Measurements from ENCODE around the gene LRFN4.

Gene LRFN4

GRCh38 chr11:66858186-66858938 lies 1.5 kb downstream of the LRFN4 start:
- DNase-seq (ENCODE audit: low spot score): no peak

- no peak for DNase-seq (ENCODE audit: low spot score)
Observed at GRCh38 chr11:66858939-66859685, 2.2 kb downstream of the LRFN4 start.

- no peak for DNase-seq (ENCODE audit: low spot score)
Observed at GRCh38 chr11:66859686-66860448, 3.0 kb downstream of the LRFN4 start.

GRCh38 chr11:66860449-66860831 lies 3.6 kb downstream of the LRFN4 start:
- no peak for DNase-seq (ENCODE audit: low spot score)

- DNase-seq (ENCODE audit: low spot score): no peak
Observed at GRCh38 chr11:66861038-66861773, 4.3 kb downstream of the LRFN4 start.

GRCh38 chr11:66861774-66862558 lies 5.1 kb downstream of the LRFN4 start:
- DNase-seq (ENCODE audit: low spot score): no peak

GRCh38 chr11:66862559-66863037 lies 5.7 kb downstream of the LRFN4 start:
- DNase-seq (ENCODE audit: low spot score): no peak

GRCh38 chr11:66863428-66864125 lies 6.7 kb downstream of the LRFN4 start:
- DNase-seq (ENCODE audit: low spot score): no peak

- DNase-seq (ENCODE audit: low spot score): no peak
Observed at GRCh38 chr11:66864172-66864901, 7.5 kb downstream of the LRFN4 start.

- no peak for DNase-seq (ENCODE audit: low spot score)
Observed at GRCh38 chr11:66864924-66865697, 8.2 kb downstream of the LRFN4 start.

GRCh38 chr11:66866007-66866406 lies 9.1 kb downstream of the LRFN4 start:
- DNase-seq (ENCODE audit: low spot score): no peak

GRCh38 chr11:66866511-66866986 lies 9.7 kb downstream of the LRFN4 start:
- DNase-seq (ENCODE audit: low spot score): no peak

GRCh38 chr11:66867425-66868040 lies 10.7 kb downstream of the LRFN4 start:
- no peak for DNase-seq (ENCODE audit: low spot score)

- no peak for DNase-seq (ENCODE audit: low spot score)
Observed at GRCh38 chr11:66868082-66868725, 11.3 kb downstream of the LRFN4 start.

GRCh38 chr11:66868726-66869566 lies 12.1 kb downstream of the LRFN4 start:
- DNase-seq (ENCODE audit: low spot score): no peak

- no peak for DNase-seq (ENCODE audit: low spot score)
Observed at GRCh38 chr11:66869567-66869870, 12.7 kb downstream of the LRFN4 start.

- no peak for DNase-seq (ENCODE audit: low spot score)
Observed at GRCh38 chr11:66870131-66870530, 13.3 kb downstream of the LRFN4 start.
